ENCODE data around the gene ABCA7.

The ABCA7 gene

DNA sequence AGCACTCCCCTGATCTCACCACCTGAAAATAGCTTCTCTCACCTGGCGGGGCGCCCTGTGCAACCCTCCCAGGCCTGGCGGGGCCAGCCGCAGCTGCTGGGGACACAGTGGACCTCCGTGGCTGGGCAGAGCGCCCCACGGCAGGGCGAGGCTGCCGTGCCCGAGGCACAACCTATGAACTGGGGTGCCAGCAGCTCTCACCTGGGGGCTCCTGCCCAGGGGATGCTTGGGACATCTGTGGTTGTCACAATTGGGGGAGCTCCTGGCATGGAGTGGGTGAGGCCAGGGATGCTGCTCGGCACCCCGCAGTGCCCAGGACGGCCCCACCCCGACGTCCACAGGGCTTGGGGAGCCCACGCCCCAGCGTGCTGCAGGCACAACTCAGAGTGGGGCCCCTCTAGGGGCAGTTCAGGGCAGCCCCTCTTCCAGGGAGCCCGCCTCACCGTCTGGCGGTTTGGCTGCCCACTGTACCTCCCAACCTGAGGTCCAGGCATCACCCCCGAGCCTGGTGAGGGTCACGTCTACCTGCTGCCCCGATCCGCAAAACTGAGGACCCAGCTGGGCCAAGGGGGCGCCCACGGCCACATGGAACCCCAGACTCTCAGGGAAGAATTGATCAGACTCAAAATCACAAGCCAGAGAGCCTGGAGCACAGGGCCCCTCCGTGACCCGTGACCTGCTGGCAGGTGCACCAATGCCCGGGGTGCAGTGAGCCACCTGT is 24.7 kb upstream of the ABCA7 start:
- Histone ChIP-seq H2AFZ (ENCODE audit: low read depth, low read length, severe bottlenecking) (no peak overlapping the region), H3K9me2 (replicated peaks; ENCODE audit: insufficient read depth, low read length) (no peaks in the 10 kb centered on the region), H3K9ac (ENCODE audit: low read length) (no peak overlapping the region), H3K36me3 (ENCODE audit: low read length) (no peaks in the 10 kb centered on the region), H4K20me1 (ENCODE audit: low read depth, low read length) (0 out of 2 replicates have a peak, but pooled peaks cover 5% of the 10 kb centered on the region), H3K27ac (ENCODE audit: low read depth, low read length) (no peak overlapping the region), H3K9me3 (ENCODE audit: insufficient read depth, low read length) (no peaks in the 10 kb centered on the region), H3F3A (ENCODE audit: insufficient read depth) (no peaks in the 10 kb centered on the region), H3K4me3 (ENCODE audit: insufficient read depth, low read length, poor library complexity, severe bottlenecking) (no peak overlapping the region), H3K4me2 (ENCODE audit: low read depth, low read length, poor library complexity, severe bottlenecking) (no peak overlapping the region), H3K27me3 (ENCODE audit: low read length) (no peaks in the 10 kb centered on the region), H3K79me2 (ENCODE audit: insufficient read depth, low read length) (peaks cover 58% of the 10 kb centered on the region)
- TF ChIP-seq, protein P1, sequence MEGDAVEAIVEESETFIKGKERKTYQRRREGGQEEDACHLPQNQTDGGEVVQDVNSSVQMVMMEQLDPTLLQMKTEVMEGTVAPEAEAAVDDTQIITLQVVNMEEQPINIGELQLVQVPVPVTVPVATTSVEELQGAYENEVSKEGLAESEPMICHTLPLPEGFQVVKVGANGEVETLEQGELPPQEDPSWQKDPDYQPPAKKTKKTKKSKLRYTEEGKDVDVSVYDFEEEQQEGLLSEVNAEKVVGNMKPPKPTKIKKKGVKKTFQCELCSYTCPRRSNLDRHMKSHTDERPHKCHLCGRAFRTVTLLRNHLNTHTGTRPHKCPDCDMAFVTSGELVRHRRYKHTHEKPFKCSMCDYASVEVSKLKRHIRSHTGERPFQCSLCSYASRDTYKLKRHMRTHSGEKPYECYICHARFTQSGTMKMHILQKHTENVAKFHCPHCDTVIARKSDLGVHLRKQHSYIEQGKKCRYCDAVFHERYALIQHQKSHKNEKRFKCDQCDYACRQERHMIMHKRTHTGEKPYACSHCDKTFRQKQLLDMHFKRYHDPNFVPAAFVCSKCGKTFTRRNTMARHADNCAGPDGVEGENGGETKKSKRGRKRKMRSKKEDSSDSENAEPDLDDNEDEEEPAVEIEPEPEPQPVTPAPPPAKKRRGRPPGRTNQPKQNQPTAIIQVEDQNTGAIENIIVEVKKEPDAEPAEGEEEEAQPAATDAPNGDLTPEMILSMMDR (IDR thresholded peaks at IDR 0.05; ENCODE audit: insufficient read depth, low read length, poor library complexity, severe bottlenecking): no peak
- no peak for TF ChIP-seq EZH2phosphoT487 (conservative IDR thresholded peaks at IDR 0.05; ENCODE audit: low read length)

DNA sequence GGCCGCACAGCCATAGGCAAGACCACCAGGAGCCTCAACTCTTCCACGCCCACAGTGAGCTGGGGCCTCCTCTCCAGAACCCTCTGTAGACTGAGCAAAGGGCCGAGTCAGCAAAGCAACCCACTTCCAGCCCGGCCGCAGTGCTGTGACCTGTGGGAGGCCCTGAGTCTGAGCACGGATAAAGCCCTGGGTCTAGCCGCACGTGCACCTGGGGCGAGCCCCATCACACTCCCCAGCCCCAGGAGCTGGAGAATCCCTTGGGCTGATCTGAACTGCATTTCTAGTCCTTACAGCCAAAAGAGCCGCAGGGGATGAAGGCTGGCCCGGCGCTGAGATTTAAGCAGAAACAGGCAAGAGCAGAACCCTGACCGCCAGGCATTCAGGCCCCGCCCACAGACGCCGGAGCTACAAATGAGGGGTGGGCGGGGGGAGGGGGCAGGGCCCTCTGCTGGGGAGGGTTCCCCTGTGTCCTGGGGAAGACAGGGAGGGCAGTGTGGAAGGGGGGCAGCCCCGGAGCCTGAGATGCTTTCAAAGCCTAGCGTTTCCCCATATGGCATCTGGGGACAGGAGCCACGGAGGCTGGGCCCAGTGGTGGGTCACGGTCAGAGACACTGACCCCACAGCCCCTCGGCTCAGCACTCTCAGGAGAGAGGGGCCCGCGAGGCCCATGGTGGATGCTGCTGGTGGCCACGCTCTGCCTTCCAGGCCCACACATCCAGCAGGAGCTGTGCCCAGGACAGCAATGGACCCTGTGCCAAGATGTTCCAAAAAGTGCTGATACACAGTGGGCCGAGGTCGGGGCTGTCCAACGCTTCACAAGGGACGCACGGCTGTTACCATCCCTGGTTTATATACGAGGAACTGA is 23.9 kb upstream of the ABCA7 start:
- Histone ChIP-seq H3K9me3 (ENCODE audit: insufficient read depth, low read length) (no peaks in the 10 kb centered on the region), H3K9ac (ENCODE audit: low read length) (peak overlapping the region; percentile 91), H3K27ac (ENCODE audit: low read depth, low read length) (peak overlapping the region; percentile 48; the same call in 1 of the 2 replicates), H2AFZ (ENCODE audit: low read depth, low read length, severe bottlenecking) (no peak overlapping the region), H3K4me3 (ENCODE audit: insufficient read depth, low read length, poor library complexity, severe bottlenecking) (no peak overlapping the region), H3K27me3 (ENCODE audit: low read length) (no peaks in the 10 kb centered on the region), H3K36me3 (ENCODE audit: low read length) (no peaks in the 10 kb centered on the region), H4K20me1 (ENCODE audit: low read depth, low read length) (0 out of 2 replicates have a peak, but pooled peaks cover 5% of the 10 kb centered on the region), H3K4me2 (ENCODE audit: low read depth, low read length, poor library complexity, severe bottlenecking) (peak overlapping the region; percentile 86), H3K79me2 (ENCODE audit: insufficient read depth, low read length) (peaks cover 63% of the 10 kb centered on the region), H3F3A (ENCODE audit: insufficient read depth) (no peaks in the 10 kb centered on the region), H3K9me2 (replicated peaks; ENCODE audit: insufficient read depth, low read length) (no peaks in the 10 kb centered on the region)
- TF ChIP-seq EZH2phosphoT487 (conservative IDR thresholded peaks at IDR 0.05; ENCODE audit: low read length): no peak
- TF ChIP-seq, protein P1 (IDR thresholded peaks at IDR 0.05; ENCODE audit: insufficient read depth, low read length, poor library complexity, severe bottlenecking): no peak

GRCh38 chr19:1016647-1017114 is 23.2 kb upstream of the ABCA7 start:
- Histone ChIP-seq H3K9me3 (ENCODE audit: insufficient read depth, low read length) (no peaks in the 10 kb centered on the region), H3K9me2 (replicated peaks; ENCODE audit: insufficient read depth, low read length) (no peaks in the 10 kb centered on the region), H3K9ac (ENCODE audit: low read length) (peak overlapping the region; percentile 91), H3K27me3 (ENCODE audit: low read length) (no peaks in the 10 kb centered on the region), H3K4me3 (ENCODE audit: insufficient read depth, low read length, poor library complexity, severe bottlenecking) (peak overlapping the region; percentile 89), H3F3A (ENCODE audit: insufficient read depth) (no peaks in the 10 kb centered on the region), H3K36me3 (ENCODE audit: low read length) (no peaks in the 10 kb centered on the region), H2AFZ (ENCODE audit: low read depth, low read length, severe bottlenecking) (no peak overlapping the region), H3K79me2 (ENCODE audit: insufficient read depth, low read length) (peaks cover 63% of the 10 kb centered on the region), H3K27ac (ENCODE audit: low read depth, low read length) (peak overlapping the region; percentile 48), H3K4me2 (ENCODE audit: low read depth, low read length, poor library complexity, severe bottlenecking) (peak overlapping the region; percentile 86), H4K20me1 (ENCODE audit: low read depth, low read length) (0 out of 2 replicates have a peak, but pooled peaks cover 5% of the 10 kb centered on the region)
- TF ChIP-seq EZH2phosphoT487 (conservative IDR thresholded peaks at IDR 0.05; ENCODE audit: low read length): no peak
- TF ChIP-seq, protein P1 (IDR thresholded peaks at IDR 0.05; ENCODE audit: insufficient read depth, low read length, poor library complexity, severe bottlenecking): no peak

All from SU-DHL-6 (cell line).